ENCODE results near the gene QKI.
A peak's percentile ranks its signal among the peaks of the same experiment; 100 is the strongest.

Gene QKI

GRCh38 chr6:163449076-163449475 is 34.6 kb downstream of the QKI start:
- DNase-seq (ENCODE audit: low read depth), result peak; percentile 57
- no peak overlapping the region for H3K4me3 ChIP-seq (ENCODE audit: low read depth, low read length)
- TF ChIP-seq, protein P1, sequence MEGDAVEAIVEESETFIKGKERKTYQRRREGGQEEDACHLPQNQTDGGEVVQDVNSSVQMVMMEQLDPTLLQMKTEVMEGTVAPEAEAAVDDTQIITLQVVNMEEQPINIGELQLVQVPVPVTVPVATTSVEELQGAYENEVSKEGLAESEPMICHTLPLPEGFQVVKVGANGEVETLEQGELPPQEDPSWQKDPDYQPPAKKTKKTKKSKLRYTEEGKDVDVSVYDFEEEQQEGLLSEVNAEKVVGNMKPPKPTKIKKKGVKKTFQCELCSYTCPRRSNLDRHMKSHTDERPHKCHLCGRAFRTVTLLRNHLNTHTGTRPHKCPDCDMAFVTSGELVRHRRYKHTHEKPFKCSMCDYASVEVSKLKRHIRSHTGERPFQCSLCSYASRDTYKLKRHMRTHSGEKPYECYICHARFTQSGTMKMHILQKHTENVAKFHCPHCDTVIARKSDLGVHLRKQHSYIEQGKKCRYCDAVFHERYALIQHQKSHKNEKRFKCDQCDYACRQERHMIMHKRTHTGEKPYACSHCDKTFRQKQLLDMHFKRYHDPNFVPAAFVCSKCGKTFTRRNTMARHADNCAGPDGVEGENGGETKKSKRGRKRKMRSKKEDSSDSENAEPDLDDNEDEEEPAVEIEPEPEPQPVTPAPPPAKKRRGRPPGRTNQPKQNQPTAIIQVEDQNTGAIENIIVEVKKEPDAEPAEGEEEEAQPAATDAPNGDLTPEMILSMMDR (conservative IDR thresholded peaks at IDR 0.05; ENCODE audit: low read depth, low read length), result no peak

- TF ChIP-seq, protein P1 (conservative IDR thresholded peaks at IDR 0.05; ENCODE audit: low read depth, low read length), result no peak
- no peak for DNase-seq (ENCODE audit: low read depth)
- H3K4me3 ChIP-seq (ENCODE audit: low read depth, low read length), result no peak overlapping the region
Observed at GRCh38 chr6:163454425-163454824, 39.9 kb downstream of the QKI start.

DNA sequence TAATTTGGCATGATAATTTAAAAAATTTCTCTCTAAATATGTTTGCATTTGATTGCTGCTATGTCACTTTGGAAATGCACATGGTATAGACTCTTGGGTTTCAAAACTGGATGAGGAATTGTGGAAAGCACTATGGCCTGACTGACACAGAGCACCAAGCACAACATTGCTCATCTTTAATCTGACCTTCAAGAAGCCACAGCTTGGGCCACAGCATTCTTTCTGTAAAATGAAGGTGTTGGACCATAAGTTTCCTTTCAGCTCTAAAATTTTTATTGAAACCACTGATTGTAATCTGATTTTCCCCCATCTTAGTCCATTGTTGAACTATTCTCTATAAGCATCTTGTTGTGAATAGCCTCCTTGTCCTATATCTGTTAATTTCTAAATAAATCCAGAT is 41.0 kb downstream of the QKI start:
- DNase-seq (ENCODE audit: low read depth), result peak; percentile 70
- TF ChIP-seq, protein P1 (conservative IDR thresholded peaks at IDR 0.05; ENCODE audit: low read depth, low read length), result no peak
- H3K4me3 ChIP-seq (ENCODE audit: low read depth, low read length), result no peak overlapping the region

GRCh38 chr6:163457637-163458561 is 43.4 kb downstream of the QKI start:
- peak; percentile 97 for DNase-seq (ENCODE audit: low read depth)
- TF ChIP-seq, protein P1 (conservative IDR thresholded peaks at IDR 0.05; ENCODE audit: low read depth, low read length), result peak; percentile 8
- no peak overlapping the region for H3K4me3 ChIP-seq (ENCODE audit: low read depth, low read length)

DNA sequence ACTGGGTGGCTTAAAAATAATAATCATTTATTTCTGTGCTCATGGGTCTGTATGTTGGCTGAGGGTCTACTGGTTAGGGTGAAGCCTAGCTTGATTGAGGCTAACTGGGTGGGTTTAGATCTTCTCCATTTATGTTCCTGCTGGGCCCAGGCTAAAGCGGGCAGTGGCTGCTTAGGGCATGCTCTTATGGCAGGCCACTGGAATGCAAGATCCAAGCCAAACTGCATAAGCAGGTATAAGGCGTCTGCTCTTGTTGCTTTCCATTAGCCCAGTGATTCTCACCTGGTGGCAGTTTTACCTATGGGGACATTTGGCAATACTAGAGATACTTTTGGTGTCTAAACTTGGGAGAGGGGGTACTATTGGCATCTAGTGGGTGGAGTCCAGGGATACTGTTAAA is 44.5 kb downstream of the QKI start:
- H3K4me3 ChIP-seq (ENCODE audit: low read depth, low read length), result no peak overlapping the region
- DNase-seq (ENCODE audit: low read depth), result no peak
- TF ChIP-seq, protein P1 (conservative IDR thresholded peaks at IDR 0.05; ENCODE audit: low read depth, low read length), result no peak

DNA sequence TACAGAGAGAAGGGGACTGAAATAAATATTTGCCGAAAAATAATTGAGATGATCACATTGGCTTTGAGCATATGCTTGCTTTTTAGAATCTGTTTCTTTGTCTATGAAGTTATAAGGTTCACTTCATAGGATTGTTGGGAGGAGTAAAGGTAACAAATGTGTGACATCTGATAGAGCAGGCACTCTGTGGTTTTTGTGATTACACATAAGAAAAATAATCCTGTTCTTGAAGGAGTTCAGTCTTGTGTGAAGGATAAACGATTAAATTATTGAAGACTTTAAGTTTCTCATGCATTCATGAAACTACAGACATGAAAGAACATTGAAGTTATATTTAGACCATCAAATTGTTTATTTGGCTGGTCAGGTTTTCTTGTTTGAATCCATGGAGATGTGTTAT is 45.0 kb downstream of the QKI start:
- H3K4me3 ChIP-seq (ENCODE audit: low read depth, low read length), result no peak overlapping the region
- DNase-seq (ENCODE audit: low read depth), result peak; percentile 43
- TF ChIP-seq, protein P1 (conservative IDR thresholded peaks at IDR 0.05; ENCODE audit: low read depth, low read length), result no peak

Measured in choroid plexus epithelial cell (primary cell).